Ascending aorta (tissue), 2 donors: ENCODE results near the gene MYO3B. TPM values are rescaled to one million over a fixed set of nuclear protein-coding genes. Genes with fewer than 3 reads are reported as not detected.

Experiments
- DNase-seq, 2 donors: peaks; one replicate each; pipeline ENCODE4 v3.0.0-alpha.2; 2019; ENCODE audit warnings: low spot score in 2 of 2
- H3K27ac ChIP-seq, 2 donors: fragments of 200-600 bp; sonication (generic); one replicate each; pipeline ENCODE4 v1.5.1; 2016 to 2017; ENCODE audit warnings: mild to moderate bottlenecking in 1 of 2
- H3K27me3 ChIP-seq: fragments of 200-600 bp; sonication (generic); one replicate; pipeline ENCODE4 v1.5.1; 2017
- H3K36me3 ChIP-seq, 2 donors: fragments of 200-600 bp; sonication (generic); one replicate each; pipeline ENCODE4 v1.5.1; 2016
- H3K4me1 ChIP-seq, 2 donors: fragments of 200-600 bp; sonication (generic); one replicate each; pipeline ENCODE4 v1.5.1; 2016 to 2017; ENCODE audit warnings: mild to moderate bottlenecking in 1 of 2
- H3K4me3 ChIP-seq, 2 donors: fragments of 200-600 bp; sonication (generic); one replicate each; pipeline ENCODE4 v1.5.1; 2016 to 2017; ENCODE audit warnings: mild to moderate bottlenecking in 1 of 2
- H3K9me3 ChIP-seq, 2 donors: fragments of 200-600 bp; sonication (generic); one replicate each; pipeline ENCODE4 v1.5.1; 2016
- CTCF ChIP-seq, 3 experiments: fragments of 200-600 bp in 2 of 3; fragments of 450-650 bp in 1 of 3; sonication (generic) in 2 of 3; IDR thresholded peaks; one replicate each; pipeline ENCODE4 v1.5.1; 2016 to 2019; ENCODE audit warnings: antibody characterized with exemption in 3 of 3, mild to moderate bottlenecking in 1 of 3, moderate library complexity in 1 of 3
- intact Hi-C: fragments of 100-400 bp; cut with DNase I; formaldehyde crosslinking; loops from one replicate; pipeline ENCODE4 v1.15.1; 2023
- total RNA-seq: library from RNA; depleted of rRNA; stranded (reverse); fragments of >200 nt; gene quantifications from one replicate; pipeline ENCODE4 v1.1.0, GENCODE V29; 2016

Gene MYO3B
- total RNA-seq, 1 donor from 2014 or later = not detected

GRCh38 chr2:170146784-170147183 is 31.2 kb upstream of the MYO3B start:
- no peak for TF ChIP-seq CTCF (IDR thresholded peaks at IDR 0.05)
- Histone ChIP-seq H3K36me3 (no peaks in the 10 kb centered on the region), H3K9me3 (no peaks in the 10 kb centered on the region), H3K27me3 (no peaks in the 10 kb centered on the region), H3K4me3 (no peak overlapping the region), H3K4me1 (no peaks in the 10 kb centered on the region), H3K27ac (no peak overlapping the region)
- intact Hi-C loops = no loop called here
- no peak for DNase-seq

- no peak for TF ChIP-seq CTCF (IDR thresholded peaks at IDR 0.05)
- Histone ChIP-seq H3K9me3 (no peaks in the 10 kb centered on the region), H3K36me3 (no peaks in the 10 kb centered on the region), H3K4me3 (no peak overlapping the region), H3K27ac (no peak overlapping the region), H3K4me1 (no peaks in the 10 kb centered on the region), H3K27me3 (no peaks in the 10 kb centered on the region)
- intact Hi-C loops = no loop called here
- DNase-seq = no peak
These were observed 30.4 kb upstream of the MYO3B start for GRCh38 chr2:170147576-170147975.

GRCh38 chr2:170148161-170148560 is 29.8 kb upstream of the MYO3B start:
- no peak overlapping the region for H3K4me3 ChIP-seq
- H3K27me3 ChIP-seq = no peaks in the 10 kb centered on the region
- TF ChIP-seq CTCF (IDR thresholded peaks at IDR 0.05) = no peak
- no peaks in the 10 kb centered on the region for H3K9me3 ChIP-seq
- intact Hi-C loops = no loop called here
- DNase-seq = no peak
- no peaks in the 10 kb centered on the region for H3K4me1 ChIP-seq
- H3K27ac ChIP-seq = no peak overlapping the region
- no peaks in the 10 kb centered on the region for H3K36me3 ChIP-seq

- no peaks in the 10 kb centered on the region for H3K36me3 ChIP-seq
- DNase-seq = no peak
- H3K9me3 ChIP-seq = no peaks in the 10 kb centered on the region
- TF ChIP-seq CTCF (IDR thresholded peaks at IDR 0.05) = no peak
- no peaks in the 10 kb centered on the region for H3K27me3 ChIP-seq
- H3K27ac ChIP-seq = no peak overlapping the region
- intact Hi-C loops = no loop called here
- no peak overlapping the region for H3K4me3 ChIP-seq
- no peaks in the 10 kb centered on the region for H3K4me1 ChIP-seq
These were observed 25.5 kb upstream of the MYO3B start for GRCh38 chr2:170152421-170152820.

- Histone ChIP-seq H3K36me3 (no peaks in the 10 kb centered on the region), H3K27me3 (no peaks in the 10 kb centered on the region), H3K9me3 (no peaks in the 10 kb centered on the region), H3K4me1 (no peaks in the 10 kb centered on the region), H3K27ac (no peak overlapping the region), H3K4me3 (peak overlapping the region in 1 of 2 donors; percentile 22)
- DNase-seq = no peak
- TF ChIP-seq CTCF (IDR thresholded peaks at IDR 0.05) = no peak
- intact Hi-C loops = no loop called here
These were observed 22.8 kb upstream of the MYO3B start for GRCh38 chr2:170155022-170155722.
